ENCODE data around the gene PCDHGB7. TPM values are rescaled to one million over a fixed set of nuclear protein-coding genes. Genes with fewer than 3 reads are reported as not detected.
"Not testable (repeated sequence)": the region's sequence is repeated elsewhere in the genome, so short reads cannot be mapped to it uniquely, and the experiment has no call there.

The PCDHGB7 gene
- total and polyA plus RNA-seq, 9 donors, result 4.2 to 10.5 (median 8.9) TPM

GRCh38 chr5:141412854-141413539 is 4.5 kb upstream of the PCDHGB7 start, which contains the start of gene PCDHGA10:
TSS of gene PCDHGA10 (plus strand) at chr5:141412987. CDS start at chr5:141413176, 189 bp downstream.
- H3K4me1 ChIP-seq (ENCODE audit: control insufficient read depth, insufficient read depth, low read length), result peaks cover 2% of the 10 kb centered on the region
- peak; percentile 38 for DNase-seq
- peak within 1 kb of the TSS; percentile 19 for H3K4me3 ChIP-seq (ENCODE audit: low read length)
- peaks cover 21% of the 10 kb centered on the region for H3K27me3 ChIP-seq (ENCODE audit: control insufficient read depth, insufficient read depth, low read length)
- peaks cover 76% of the 10 kb centered on the region for H3K9me3 ChIP-seq (replicated peaks; ENCODE audit: control insufficient read depth, low read depth, low read length)
- H3K36me3 ChIP-seq (ENCODE audit: control insufficient read depth, insufficient read depth, low read length), result no peaks in the 10 kb centered on the region
- WGBS (ENCODE audit: insufficient coverage), result 12% methylated on average over 23 of the region's 31 CpGs
- H3K27ac ChIP-seq (ENCODE audit: low read length), result no peak within 1 kb of the TSS

- Histone ChIP-seq H3K9me3 (replicated peaks; ENCODE audit: control insufficient read depth, low read depth, low read length) (peaks cover 76% of the 10 kb centered on the region), H3K4me3 (ENCODE audit: low read length) (peak overlapping the region; percentile 19), H3K27ac (ENCODE audit: low read length) (no peak overlapping the region), H3K27me3 (ENCODE audit: control insufficient read depth, insufficient read depth, low read length) (peaks cover 18% of the 10 kb centered on the region), H3K4me1 (ENCODE audit: control insufficient read depth, insufficient read depth, low read length) (peaks cover 2% of the 10 kb centered on the region), H3K36me3 (ENCODE audit: control insufficient read depth, insufficient read depth, low read length) (no peaks in the 10 kb centered on the region)
- 13% methylated on average over 20 of the region's 25 CpGs for WGBS (ENCODE audit: insufficient coverage)
- DNase-seq, result no peak
Measured at GRCh38 chr5:141413540-141414069, 3.9 kb upstream of the PCDHGB7 start.

GRCh38 chr5:141414548-141415274 is 2.8 kb upstream of the PCDHGB7 start:
- not testable (repeated sequence) for H3K4me1 ChIP-seq (ENCODE audit: control insufficient read depth, insufficient read depth, low read length); DNase-seq; H3K4me3 ChIP-seq (ENCODE audit: low read length); H3K36me3 ChIP-seq (ENCODE audit: control insufficient read depth, insufficient read depth, low read length); H3K27ac ChIP-seq (ENCODE audit: low read length)
- Histone ChIP-seq H3K9me3 (replicated peaks; ENCODE audit: control insufficient read depth, low read depth, low read length) (peaks cover 76% of the 10 kb centered on the region), H3K27me3 (ENCODE audit: control insufficient read depth, insufficient read depth, low read length) (peaks cover 22% of the 10 kb centered on the region)
- WGBS (ENCODE audit: insufficient coverage), result 19% methylated on average over 33 of the region's 46 CpGs

GRCh38 chr5:141415275-141415618 is 2.2 kb upstream of the PCDHGB7 start:
- WGBS (ENCODE audit: insufficient coverage), result 23% methylated on average over 11 of the region's 24 CpGs
- not testable (repeated sequence) for H3K4me1 ChIP-seq (ENCODE audit: control insufficient read depth, insufficient read depth, low read length); H3K36me3 ChIP-seq (ENCODE audit: control insufficient read depth, insufficient read depth, low read length); DNase-seq; H3K4me3 ChIP-seq (ENCODE audit: low read length); H3K27ac ChIP-seq (ENCODE audit: low read length)
- H3K27me3 ChIP-seq (ENCODE audit: control insufficient read depth, insufficient read depth, low read length), result peaks cover 19% of the 10 kb centered on the region
- H3K9me3 ChIP-seq (replicated peaks; ENCODE audit: control insufficient read depth, low read depth, low read length), result peaks cover 74% of the 10 kb centered on the region

- WGBS (ENCODE audit: insufficient coverage), result 21% methylated on average over 70 of the region's 74 CpGs
- Histone ChIP-seq H3K36me3 (ENCODE audit: control insufficient read depth, insufficient read depth, low read length) (no peaks in the 10 kb centered on the region), H3K4me1 (ENCODE audit: control insufficient read depth, insufficient read depth, low read length) (peaks cover 2% of the 10 kb centered on the region), H3K4me3 (ENCODE audit: low read length) (no peak overlapping the region), H3K27ac (ENCODE audit: low read length) (no peak overlapping the region), H3K27me3 (ENCODE audit: control insufficient read depth, insufficient read depth, low read length) (peaks cover 32% of the 10 kb centered on the region), H3K9me3 (replicated peaks; ENCODE audit: control insufficient read depth, low read depth, low read length) (peaks cover 81% of the 10 kb centered on the region)
- DNase-seq, result no peak
Measured at GRCh38 chr5:141419074-141419880, 1.8 kb downstream of the PCDHGB7 start.

- H3K27me3 ChIP-seq (ENCODE audit: control insufficient read depth, insufficient read depth, low read length), result peaks cover 28% of the 10 kb centered on the region
- WGBS (ENCODE audit: insufficient coverage), result 7% methylated on average over 25 of the region's 42 CpGs
Measured at GRCh38 chr5:141420855-141421488, 3.5 kb downstream of the PCDHGB7 start, which contains the start of gene PCDHGA11. TSS of gene PCDHGA11 (plus strand) at chr5:141421051. CDS start at chr5:141421228, 177 bp downstream.

GRCh38 chr5:141421489-141421855 is 4.0 kb downstream of the PCDHGB7 start:
- Histone ChIP-seq H3K27ac (ENCODE audit: low read length) (no peak overlapping the region), H3K36me3 (ENCODE audit: control insufficient read depth, insufficient read depth, low read length) (no peaks in the 10 kb centered on the region), H3K27me3 (ENCODE audit: control insufficient read depth, insufficient read depth, low read length) (peaks cover 31% of the 10 kb centered on the region), H3K9me3 (replicated peaks; ENCODE audit: control insufficient read depth, low read depth, low read length) (peaks cover 83% of the 10 kb centered on the region), H3K4me3 (ENCODE audit: low read length) (peak overlapping the region; percentile 16), H3K4me1 (ENCODE audit: control insufficient read depth, insufficient read depth, low read length) (peaks cover 2% of the 10 kb centered on the region)
- no peak for DNase-seq
- 9% methylated on average over 11 of the region's 13 CpGs for WGBS (ENCODE audit: insufficient coverage)

More at GRCh38 chr5:141420855-141421488, 3.5 kb downstream of the PCDHGB7 start, which contains the start of gene PCDHGA11:
- H3K4me3 ChIP-seq (ENCODE audit: low read length), result peak within 1 kb of the TSS; percentile 16
- H3K27ac ChIP-seq (ENCODE audit: low read length), result no peak within 1 kb of the TSS
- H3K9me3 ChIP-seq (replicated peaks; ENCODE audit: control insufficient read depth, low read depth, low read length), result peaks cover 83% of the 10 kb centered on the region
- peak; percentile 43 for DNase-seq
- no peaks in the 10 kb centered on the region for H3K36me3 ChIP-seq (ENCODE audit: control insufficient read depth, insufficient read depth, low read length)
- H3K4me1 ChIP-seq (ENCODE audit: control insufficient read depth, insufficient read depth, low read length), result peaks cover 2% of the 10 kb centered on the region

- 18% methylated on average over 42 of the region's 42 CpGs for WGBS (ENCODE audit: insufficient coverage)
- H3K9me3 ChIP-seq (replicated peaks; ENCODE audit: control insufficient read depth, low read depth, low read length), result peaks cover 91% of the 10 kb centered on the region
- no peak for DNase-seq
- no peak overlapping the region for H3K27ac ChIP-seq (ENCODE audit: low read length)
- no peaks in the 10 kb centered on the region for H3K36me3 ChIP-seq (ENCODE audit: control insufficient read depth, insufficient read depth, low read length)
- H3K27me3 ChIP-seq (ENCODE audit: control insufficient read depth, insufficient read depth, low read length), result peaks cover 31% of the 10 kb centered on the region
- H3K4me1 ChIP-seq (ENCODE audit: control insufficient read depth, insufficient read depth, low read length), result no peaks in the 10 kb centered on the region
- H3K4me3 ChIP-seq (ENCODE audit: low read length), result no peak overlapping the region
Measured at GRCh38 chr5:141422742-141423291, 5.3 kb downstream of the PCDHGB7 start.

- no peaks in the 10 kb centered on the region for H3K4me1 ChIP-seq (ENCODE audit: control insufficient read depth, insufficient read depth, low read length)
- no peak overlapping the region for H3K4me3 ChIP-seq (ENCODE audit: low read length)
- WGBS (ENCODE audit: insufficient coverage), result 32% methylated on average over 53 of the region's 53 CpGs
- no peak overlapping the region for H3K27ac ChIP-seq (ENCODE audit: low read length)
- peaks cover 83% of the 10 kb centered on the region for H3K9me3 ChIP-seq (replicated peaks; ENCODE audit: control insufficient read depth, low read depth, low read length)
- no peak for DNase-seq
- no peaks in the 10 kb centered on the region for H3K36me3 ChIP-seq (ENCODE audit: control insufficient read depth, insufficient read depth, low read length)
- peaks cover 19% of the 10 kb centered on the region for H3K27me3 ChIP-seq (ENCODE audit: control insufficient read depth, insufficient read depth, low read length)
Measured at GRCh38 chr5:141427783-141428426, 10.4 kb downstream of the PCDHGB7 start.

Data from muscle of leg (tissue), 11 donors.